GM12878 (cell line): ENCODE data around the gene CTDSP1. TPM values are rescaled to one million over a fixed set of nuclear protein-coding genes. Genes with fewer than 3 reads are reported as not detected.

Experiments used
- ATAC-seq: fragments of 200-7000 bp; cut with Tn5 transposase; 3 replicates; pipeline ENCODE4 v1.9.1; 2020; ENCODE audit warnings: mild to moderate bottlenecking, moderate library complexity
- BruUV-seq: library from RNA; stranded (reverse); fragments of 400-500 nt; replicated peaks from 2 replicates; lab custom pipeline; 2021; lab: Mats Ljungman, UMichigan
- CTCF ChIA-PET: fragments of 300-600 bp; sonication (Branson Sonifier 250); formaldehyde crosslinking; extraction: SDS; loops from one replicate; lab custom pipeline; 2021; ENCODE audit warnings: inconsistent platforms; lab: Yijun Ruan, JAX
- POLR2A ChIA-PET: fragments of 350-600 bp; formaldehyde crosslinking; extraction: SDS; loops from one replicate; lab custom pipeline; 2021; ENCODE audit warnings: inconsistent platforms; lab: Charles Lee
- RAD21 ChIA-PET: fragments of 300-600 bp; sonication (Branson Sonifier 250); formaldehyde crosslinking; loops from one replicate; lab custom pipeline; 2023; ENCODE audit warnings: antibody characterized with exemption; ENCODE audit not compliant: unreplicated experiment; lab: Charles Lee
- SMC1A ChIA-PET: fragments of 300-600 bp; sonication (Branson Sonifier 250); formaldehyde crosslinking; loops from one replicate; lab custom pipeline; 2023; ENCODE audit not compliant: unreplicated experiment, uncharacterized antibody; lab: Charles Lee
- DNase-seq: peaks from one replicate; pipeline ENCODE4 v3.0.0-alpha.2; 2011; ENCODE audit warnings: low read depth, low spot score
- FAIRE-seq: peaks from 3 replicates; lab custom pipeline; 2011; peaks lifted over from hg19 to GRCh38; lab: Jason Lieb, UNC
- H2AFZ ChIP-seq: 2 replicates; pipeline ENCODE4 v1.6.0; 2011; ENCODE audit warnings: low read depth, low read length, control low read depth; ENCODE audit not compliant: control insufficient read depth
- H3K27ac ChIP-seq: 2 replicates; pipeline ENCODE4 v1.5.1; 2011; ENCODE audit warnings: control low read depth; ENCODE audit not compliant: control insufficient read depth, insufficient read depth
- H3K27me3 ChIP-seq, 2 experiments: replicated peaks in 1 of 2; 2 replicates each; pipeline versions ENCODE4 v1.6.0 to v1.6.1; 2011; ENCODE audit warnings: low read length in 1 of 2; ENCODE audit not compliant: control insufficient read depth in 2 of 2, insufficient read depth in 2 of 2
- H3K36me3 ChIP-seq, 2 experiments: 2 replicates each; pipeline ENCODE4 v1.5.1; 2011; ENCODE audit warnings: low read length in 1 of 2; ENCODE audit not compliant: control insufficient read depth in 2 of 2, insufficient read depth in 2 of 2
- H3K4me1 ChIP-seq: 2 replicates; pipeline ENCODE4 v1.6.1; 2011; ENCODE audit warnings: mild to moderate bottlenecking, low read length, moderate library complexity, mixed read lengths; ENCODE audit not compliant: control insufficient read depth, insufficient read depth
- H3K4me2 ChIP-seq: 2 replicates; pipeline ENCODE4 v1.6.0; 2011; ENCODE audit warnings: control low read depth; ENCODE audit not compliant: control insufficient read depth, insufficient read depth
- H3K4me3 ChIP-seq: fragments of 200-600 bp; sonication (generic); 2 replicates; pipeline ENCODE4 v1.5.1; 2016
- H3K79me2 ChIP-seq: 2 replicates; pipeline ENCODE4 v1.6.0; 2011; ENCODE audit warnings: low read length; ENCODE audit not compliant: control insufficient read depth, insufficient read depth
- H3K9ac ChIP-seq: 2 replicates; pipeline ENCODE4 v1.8.0; 2011; ENCODE audit warnings: low read length, control low read depth, mixed read lengths; ENCODE audit not compliant: control insufficient read depth, insufficient read depth
- H3K9me3 ChIP-seq: replicated peaks from 3 replicates; pipeline ENCODE4 v1.5.1; 2011; ENCODE audit warnings: mild to moderate bottlenecking, low read length; ENCODE audit not compliant: control insufficient read depth, insufficient read depth
- H4K20me1 ChIP-seq: 2 replicates; pipeline ENCODE4 v1.6.0; 2011; ENCODE audit not compliant: control insufficient read depth, insufficient read depth
- BACH1 ChIP-seq: fragments of 450-650 bp; IDR thresholded peaks from 2 replicates; pipeline ENCODE4 v1.6.1; 2017; ENCODE audit warnings: mild to moderate bottlenecking, borderline replicate concordance
- BCL11A ChIP-seq: IDR thresholded peaks from 2 replicates; pipeline ENCODE4 v1.6.1; 2011; ENCODE audit warnings: low read depth, low read length
- FOS ChIP-seq: IDR thresholded peaks from 3 replicates; pipeline ENCODE4 v1.6.1; 2011; ENCODE audit warnings: borderline replicate concordance; ENCODE audit not compliant: insufficient read length; ENCODE audit errors: extremely low read depth
- NFIC ChIP-seq: IDR thresholded peaks from 2 replicates; pipeline ENCODE4 v1.6.1; 2012; ENCODE audit warnings: low read depth, mild to moderate bottlenecking, inconsistent platforms, low read length, moderate library complexity
- NRF1 ChIP-seq: conservative IDR thresholded peaks from 2 replicates; pipeline ENCODE4 v1.6.1; 2011; ENCODE audit warnings: mild to moderate bottlenecking, low read depth, low read length, improper control_type of control experiment
- POLR2AphosphoS5 ChIP-seq: IDR thresholded peaks from 2 replicates; pipeline ENCODE4 v1.6.1; 2011; ENCODE audit warnings: mild to moderate bottlenecking, low read length, inconsistent platforms
- RUNX3 ChIP-seq: IDR thresholded peaks from 2 replicates; pipeline ENCODE4 v1.6.1; 2012; ENCODE audit warnings: low read length, inconsistent platforms
- SMC3 ChIP-seq: IDR thresholded peaks from 2 replicates; pipeline ENCODE4 v1.6.1; 2011; ENCODE audit warnings: low read length, improper control_type of control experiment, borderline replicate concordance
- SREBF1 ChIP-seq: IDR thresholded peaks from 2 replicates; pipeline ENCODE4 v1.6.1; 2012; ENCODE audit warnings: mild to moderate bottlenecking, low read length
- TCF7 ChIP-seq: IDR thresholded peaks from 2 replicates; pipeline ENCODE4 v1.6.1; 2014; ENCODE audit warnings: antibody characterized with exemption, borderline replicate concordance
- ZNF217 ChIP-seq: fragments of 450-650 bp; IDR thresholded peaks from 2 replicates; pipeline ENCODE4 v1.6.1; 2017; ENCODE audit warnings: antibody characterized with exemption, mild to moderate bottlenecking
- ZNF24 ChIP-seq: fragments of 450-650 bp; IDR thresholded peaks from 2 replicates; pipeline ENCODE4 v1.6.1; 2017; ENCODE audit warnings: antibody characterized with exemption, mild to moderate bottlenecking
- WGBS: methylation state at CpG from one replicate; pipeline ENCODE4 v1.1.6; 2016; ENCODE audit warnings: low lambda C conversion rate; ENCODE audit not compliant: insufficient replicate concordance, insufficient coverage; ENCODE audit errors: missing lambda C conversion rate; 5-methylcytosine and 5-hydroxymethylcytosine counted together
- in situ Hi-C: fragments of 300-500 bp; cut with MboI; formaldehyde crosslinking; loops from 9 replicates; pipeline ENCODE4 v1.14.3; 2018; ENCODE audit warnings: mixed read lengths
- intact Hi-C: fragments of 100-400 bp; cut with micrococcal nuclease; formaldehyde crosslinking; loops from one replicate; pipeline ENCODE4 v1.14.2; 2022; ENCODE audit not compliant: unreplicated experiment
- polyA plus RNA-seq, 11 experiments: library from polyadenylated mRNA; depleted of rRNA in 4 of 11; unstranded in 6 of 11; stranded (reverse) in 5 of 11; fragments of >200 nt; fragmentation: Nextera tagmentation in 4 of 11; fragmentation: Illumina TruSeq in 1 of 11; extraction: Ambion mirVana in 4 of 11; extraction: Trizol in 1 of 11; gene quantifications; 1 replicate in 1 of 11; 2 replicates in 10 of 11; pipeline versions ENCODE4 v1.2.1 to v1.2.3, GENCODE V29; 2011 to 2016; ENCODE audit warnings: inconsistent platforms in 2 of 11, missing spikeins in 2 of 11, low read depth in 1 of 11
- total RNA-seq, 4 experiments: library from RNA; depleted of rRNA in 3 of 4; stranded (reverse); fragments of >200 nt in 3 of 4; fragmentation: Illumina TruSeq in 1 of 4; extraction: Trizol in 1 of 4; gene quantifications; 2 replicates each; pipeline versions ENCODE4 v1.2.1 to v1.2.3, GENCODE V29; 2013 to 2021
- TF ChIP-seq, protein P1 (sequence below): fragments of 450-650 bp; IDR thresholded peaks from 2 replicates; pipeline ENCODE4 v1.6.1; 2017; ENCODE audit warnings: mild to moderate bottlenecking, low read depth, inconsistent platforms; ENCODE audit not compliant: poor library complexity, severe bottlenecking

The CTDSP1 gene
- total and polyA plus RNA-seq, 10 of the 15 experiments (the other 5 are each of a cell fraction or from before 2014, with no cell fraction given), result 3.0 to 75.9 (median 34.4) TPM

GRCh38 chr2:218354850-218355443 lies 44.7 kb upstream of the CTDSP1 start:
- TF ChIP-seq POLR2AphosphoS5, result no peak
- no peak for TF ChIP-seq RUNX3
- no peak for TF ChIP-seq NRF1
- TF ChIP-seq BCL11A, result no peak
- no peak for TF ChIP-seq NFIC
- TF ChIP-seq TCF7, result no peak
- no peak for TF ChIP-seq ZNF24
- no peak for TF ChIP-seq FOS
- no peak for TF ChIP-seq SREBF1
- TF ChIP-seq, protein P1, sequence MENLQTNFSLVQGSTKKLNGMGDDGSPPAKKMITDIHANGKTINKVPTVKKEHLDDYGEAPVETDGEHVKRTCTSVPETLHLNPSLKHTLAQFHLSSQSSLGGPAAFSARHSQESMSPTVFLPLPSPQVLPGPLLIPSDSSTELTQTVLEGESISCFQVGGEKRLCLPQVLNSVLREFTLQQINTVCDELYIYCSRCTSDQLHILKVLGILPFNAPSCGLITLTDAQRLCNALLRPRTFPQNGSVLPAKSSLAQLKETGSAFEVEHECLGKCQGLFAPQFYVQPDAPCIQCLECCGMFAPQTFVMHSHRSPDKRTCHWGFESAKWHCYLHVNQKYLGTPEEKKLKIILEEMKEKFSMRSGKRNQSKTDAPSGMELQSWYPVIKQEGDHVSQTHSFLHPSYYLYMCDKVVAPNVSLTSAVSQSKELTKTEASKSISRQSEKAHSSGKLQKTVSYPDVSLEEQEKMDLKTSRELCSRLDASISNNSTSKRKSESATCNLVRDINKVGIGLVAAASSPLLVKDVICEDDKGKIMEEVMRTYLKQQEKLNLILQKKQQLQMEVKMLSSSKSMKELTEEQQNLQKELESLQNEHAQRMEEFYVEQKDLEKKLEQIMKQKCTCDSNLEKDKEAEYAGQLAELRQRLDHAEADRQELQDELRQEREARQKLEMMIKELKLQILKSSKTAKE, result no peak
- TF ChIP-seq ZNF217, result no peak
- no peak for TF ChIP-seq SMC3
- TF ChIP-seq BACH1, result no peak
- WGBS, result 81% methylated on average over 20 of the region's 20 CpGs
- no TSS peak for BruUV-seq
- ChIA-PET POLR2A (interaction anchor here (0.7 to 2.0 kb wide), 2 partner anchors 21 to 53 kb away, joined by 10 read pairs; no protein-coding TSS in a partner anchor), SMC1A (interaction anchor here (1.1 to 5.5 kb wide), 5 partner anchors 24 to 84 kb away, joined by 4 to 70 read pairs (median 12); partner anchors contain the start of genes AAMP and PNKD), CTCF (interaction anchor here (1.3 to 4.9 kb wide), 8 partner anchors 9 to 82 kb away, joined by 3 to 138 read pairs (median 20); partner anchors contain the start of genes AAMP and PNKD), RAD21 (interaction anchor here (0.6 to 2.3 kb wide), 5 partner anchors 56 to 940 kb away, joined by 3 to 16 read pairs (median 4); no protein-coding TSS in a partner anchor)
- H3K79me2 ChIP-seq, result no peaks in the 10 kb centered on the region
- no peaks in the 10 kb centered on the region for H3K36me3 ChIP-seq
- H3K9ac ChIP-seq, result no peak overlapping the region
- H3K4me2 ChIP-seq, result no peak overlapping the region
- H4K20me1 ChIP-seq, result no peaks in the 10 kb centered on the region
- in situ Hi-C loops (no loop called here), intact Hi-C loops (loop anchor here (5.0 to 10.0 kb wide), 3 partner anchors 33 to 170 kb away; partner anchors contain the start of gene CTDSP1)
- ATAC-seq (no peak), DNase-seq (no peak), FAIRE-seq (no peak)
- H3K4me1 ChIP-seq, result no peaks in the 10 kb centered on the region
- H3K27me3 ChIP-seq, result no peaks in the 10 kb centered on the region
- H3K27ac ChIP-seq, result no peak overlapping the region
- no peak overlapping the region for H3K4me3 ChIP-seq
- H2AFZ ChIP-seq, result no peak overlapping the region
- no peaks in the 10 kb centered on the region; the same call in 2 of the 3 replicates for H3K9me3 ChIP-seq
